Measurements from ENCODE around the gene CD55. TPM values are rescaled to one million over a fixed set of nuclear protein-coding genes. Genes with fewer than 3 reads are reported as not detected.

CD55 gene
- total and polyA plus RNA-seq, 2 experiments from 2014 or later = 52.8 to 54.7 TPM

GRCh38 chr1:207328004-207328403, 6.5 kb downstream of the CD55 start:
- Histone ChIP-seq H3K79me2 (ENCODE audit: insufficient read depth) (0 out of 2 replicates have a peak, but pooled peaks cover 8% of the 10 kb centered on the region), H3K9ac (no peak overlapping the region), H3K27me3 (replicated peaks; ENCODE audit: insufficient read depth) (no peaks in the 10 kb centered on the region), H2AFZ (no peak overlapping the region), H3F3A (ENCODE audit: insufficient read depth) (no peaks in the 10 kb centered on the region), H3K4me2 (ENCODE audit: unreplicated experiment) (no peak overlapping the region), H3K9me2 (ENCODE audit: insufficient read depth) (no peaks in the 10 kb centered on the region), H3K27ac (no peak overlapping the region), H3K4me3 (no peak overlapping the region), H4K20me1 (ENCODE audit: insufficient read depth) (no peaks in the 10 kb centered on the region), H3K4me1 (ENCODE audit: insufficient read depth) (no peaks in the 10 kb centered on the region; the same call in 1 of the 2 replicates), H3K36me3 (ENCODE audit: low read depth) (peaks cover 27% of the 10 kb centered on the region), H3K9me3 (ENCODE audit: low read depth) (no peaks in the 10 kb centered on the region)
- in situ Hi-C loops (cut with MboI) = no loop called here
- DNase-seq = peak; percentile 59
- TF ChIP-seq EZH2 (IDR thresholded peaks at IDR 0.05; ENCODE audit: insufficient read depth, poor library complexity, severe bottlenecking) = no peak
- TF ChIP-seq EZH2phosphoT487 (IDR thresholded peaks at IDR 0.05; ENCODE audit: insufficient read depth, low read depth) = no peak

GRCh38 chr1:207328908-207329440, 7.5 kb downstream of the CD55 start:
- Histone ChIP-seq H3K4me3 (no peak overlapping the region), H3K4me1 (ENCODE audit: insufficient read depth) (no peaks in the 10 kb centered on the region; the same call in 1 of the 2 replicates), H3K4me2 (ENCODE audit: unreplicated experiment) (no peak overlapping the region), H3K9me3 (ENCODE audit: low read depth) (no peaks in the 10 kb centered on the region), H3K9me2 (ENCODE audit: insufficient read depth) (no peaks in the 10 kb centered on the region), H3K36me3 (ENCODE audit: low read depth) (peaks cover 32% of the 10 kb centered on the region), H4K20me1 (ENCODE audit: insufficient read depth) (no peaks in the 10 kb centered on the region), H3K27ac (no peak overlapping the region), H3F3A (ENCODE audit: insufficient read depth) (no peaks in the 10 kb centered on the region), H3K9ac (no peak overlapping the region), H3K79me2 (ENCODE audit: insufficient read depth) (no peaks in the 10 kb centered on the region), H3K27me3 (replicated peaks; ENCODE audit: insufficient read depth) (no peaks in the 10 kb centered on the region), H2AFZ (no peak overlapping the region)
- no peak for DNase-seq
- in situ Hi-C loops (cut with MboI) = no loop called here
- WGBS, 2 experiments (ENCODE audit: low coverage in 1 of 2, low lambda C conversion rate in 2 of 2, missing lambda C conversion rate in 2 of 2) = 97 to 100% methylated on average over 3 of the region's 3 CpGs
- TF ChIP-seq EZH2 (IDR thresholded peaks at IDR 0.05; ENCODE audit: insufficient read depth, poor library complexity, severe bottlenecking) = no peak
- no peak for TF ChIP-seq EZH2phosphoT487 (IDR thresholded peaks at IDR 0.05; ENCODE audit: insufficient read depth, low read depth)

GRCh38 chr1:207329469-207329868, 8.0 kb downstream of the CD55 start:
- Histone ChIP-seq H3K4me2 (ENCODE audit: unreplicated experiment) (no peak overlapping the region), H4K20me1 (ENCODE audit: insufficient read depth) (no peaks in the 10 kb centered on the region), H3F3A (ENCODE audit: insufficient read depth) (no peaks in the 10 kb centered on the region), H3K27ac (no peak overlapping the region), H3K4me1 (ENCODE audit: insufficient read depth) (no peaks in the 10 kb centered on the region; the same call in 1 of the 2 replicates), H3K9me3 (ENCODE audit: low read depth) (no peaks in the 10 kb centered on the region), H3K9ac (no peak overlapping the region), H3K27me3 (replicated peaks; ENCODE audit: insufficient read depth) (no peaks in the 10 kb centered on the region), H3K9me2 (ENCODE audit: insufficient read depth) (no peaks in the 10 kb centered on the region), H2AFZ (no peak overlapping the region), H3K36me3 (ENCODE audit: low read depth) (peaks cover 37% of the 10 kb centered on the region), H3K79me2 (ENCODE audit: insufficient read depth) (no peaks in the 10 kb centered on the region), H3K4me3 (no peak overlapping the region)
- no peak for DNase-seq
- WGBS, 2 experiments (ENCODE audit: low coverage in 1 of 2, low lambda C conversion rate in 2 of 2, missing lambda C conversion rate in 2 of 2) = 96 to 100% methylated on average over 3 of the region's 3 CpGs
- in situ Hi-C loops (cut with MboI) = no loop called here
- no peak for TF ChIP-seq EZH2phosphoT487 (IDR thresholded peaks at IDR 0.05; ENCODE audit: insufficient read depth, low read depth)
- no peak for TF ChIP-seq EZH2 (IDR thresholded peaks at IDR 0.05; ENCODE audit: insufficient read depth, poor library complexity, severe bottlenecking)

GRCh38 chr1:207330011-207330710, 8.7 kb downstream of the CD55 start:
- no peak for DNase-seq
- Histone ChIP-seq H4K20me1 (ENCODE audit: insufficient read depth) (no peaks in the 10 kb centered on the region), H3K9ac (no peak overlapping the region), H3K27me3 (replicated peaks; ENCODE audit: insufficient read depth) (no peaks in the 10 kb centered on the region), H3K4me3 (no peak overlapping the region), H3K36me3 (ENCODE audit: low read depth) (peaks cover 38% of the 10 kb centered on the region), H3K79me2 (ENCODE audit: insufficient read depth) (no peaks in the 10 kb centered on the region), H2AFZ (no peak overlapping the region), H3K4me1 (ENCODE audit: insufficient read depth) (peaks cover under 1% of the 10 kb centered on the region; the same call in 1 of the 2 replicates), H3F3A (ENCODE audit: insufficient read depth) (no peaks in the 10 kb centered on the region), H3K4me2 (ENCODE audit: unreplicated experiment) (no peak overlapping the region), H3K9me3 (ENCODE audit: low read depth) (no peaks in the 10 kb centered on the region), H3K9me2 (ENCODE audit: insufficient read depth) (no peaks in the 10 kb centered on the region), H3K27ac (no peak overlapping the region)
- in situ Hi-C loops (cut with MboI) = no loop called here
- TF ChIP-seq EZH2 (IDR thresholded peaks at IDR 0.05; ENCODE audit: insufficient read depth, poor library complexity, severe bottlenecking) (no peak), EZH2phosphoT487 (IDR thresholded peaks at IDR 0.05; ENCODE audit: insufficient read depth, low read depth) (no peak)
- 54 to 57% methylated on average over 5 of the region's 5 CpGs for WGBS, 2 experiments (ENCODE audit: low coverage in 1 of 2, low lambda C conversion rate in 2 of 2, missing lambda C conversion rate in 2 of 2)

Data from GM23248 (cell line).